GM23248 (cell line): ENCODE data around the gene COL23A1.

Experiments
- EZH2 ChIP-seq: fragments of 200-600 bp; sonication (generic); IDR thresholded peaks from 2 replicates; pipeline ENCODE4 v1.6.1; 2018; ENCODE audit warnings: antibody characterized with exemption, mild to moderate bottlenecking; ENCODE audit not compliant: insufficient read depth, poor library complexity, severe bottlenecking
- EZH2phosphoT487 ChIP-seq: fragments of 200-600 bp; sonication (generic); IDR thresholded peaks from 2 replicates; pipeline ENCODE4 v1.6.1; 2018; ENCODE audit warnings: antibody characterized with exemption, moderate library complexity, mild to moderate bottlenecking, low read depth; ENCODE audit not compliant: insufficient read depth

DNA sequence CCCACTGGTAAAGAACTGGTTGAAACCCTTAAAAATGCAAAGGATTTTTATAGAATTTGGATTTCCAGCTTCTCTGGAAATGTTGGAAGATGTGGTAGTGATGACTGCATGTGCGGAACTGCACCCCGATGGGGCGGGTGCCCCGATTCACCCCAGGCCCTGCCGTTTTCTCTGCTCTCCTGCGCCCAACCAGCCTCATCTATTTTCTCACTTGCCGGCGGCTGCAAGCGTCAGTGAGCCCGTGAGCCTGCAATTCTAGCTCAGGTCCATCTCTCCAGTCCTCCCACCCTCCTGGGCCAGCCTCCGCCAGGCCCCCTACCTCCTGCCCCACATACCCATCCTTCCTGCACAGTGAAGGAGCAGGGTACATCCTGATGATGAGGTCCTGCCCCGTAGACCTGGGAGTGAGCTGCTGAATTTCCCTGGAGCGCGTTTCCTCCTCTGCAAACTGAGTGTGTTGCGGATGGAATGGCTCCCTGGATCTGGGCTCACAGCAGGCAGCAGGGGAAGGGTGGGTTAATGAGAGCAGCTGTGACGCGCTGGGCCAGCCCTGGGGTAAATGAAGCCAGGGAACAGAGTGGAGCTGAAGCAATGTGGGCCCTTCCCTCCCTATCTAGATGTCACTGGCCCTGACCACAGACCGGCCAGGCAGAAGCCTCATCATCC lies 311.7 kb downstream of the COL23A1 start:
- TF ChIP-seq EZH2 (no peak), EZH2phosphoT487 (no peak)
